ENCODE measurements around the gene ANKFN1.

GRCh38 chr17:56489980-56490379 is 336.7 kb downstream of the ANKFN1 start:
- no peak for TF ChIP-seq POLR2A (IDR thresholded peaks at IDR 0.05)
- TF ChIP-seq CTCF (IDR thresholded peaks at IDR 0.05), result no peak
- no peak for TF ChIP-seq POLR2AphosphoS5 (IDR thresholded peaks at IDR 0.05)

Data from breast epithelium (tissue), 3 donors.